Esophagus squamous epithelium (tissue), 4 donors: ENCODE results near the gene ATF2.

Experiments
- CTCF ChIP-seq, 6 experiments: fragments of 450-650 bp in 4 of 6; fragments of 200-600 bp in 2 of 6; sonication (generic) in 2 of 6; IDR thresholded peaks; one replicate each; pipeline ENCODE4 v1.5.1; 2016 to 2019; ENCODE audit warnings: antibody characterized with exemption in 6 of 6, mild to moderate bottlenecking in 4 of 6, moderate library complexity in 4 of 6
- POLR2A ChIP-seq, 4 donors: fragments of 450-650 bp; IDR thresholded peaks; one replicate each; pipeline ENCODE4 v1.6.1; 2017; ENCODE audit warnings: antibody characterized with exemption in 4 of 4, mild to moderate bottlenecking in 4 of 4, moderate library complexity in 3 of 4

GRCh38 chr2:175025233-175025632 is 142.8 kb downstream of the ATF2 start:
- TF ChIP-seq CTCF (IDR thresholded peaks at IDR 0.05) (no peak), POLR2A (IDR thresholded peaks at IDR 0.05) (no peak)
